ENCODE results near the gene YIF1A.
"Not testable (repeated sequence)": the region's sequence is repeated elsewhere in the genome, so short reads cannot be mapped to it uniquely, and the experiment has no call there.

The YIF1A gene

GRCh38 chr11:66311965-66312548 lies 23.1 kb upstream of the YIF1A start:
- peak; percentile 91 for DNase-seq (ENCODE audit: low read depth)

- DNase-seq (ENCODE audit: low read depth), result no peak
Measured at GRCh38 chr11:66311470-66311964, 22.6 kb upstream of the YIF1A start.

- not testable (repeated sequence) for DNase-seq (ENCODE audit: low read depth)
Measured at GRCh38 chr11:66310803-66311440, 22.0 kb upstream of the YIF1A start.

GRCh38 chr11:66310324-66310723 lies 21.4 kb upstream of the YIF1A start:
- DNase-seq (ENCODE audit: low read depth), result no peak

- DNase-seq (ENCODE audit: low read depth), result no peak
Measured at GRCh38 chr11:66309475-66309874, 20.5 kb upstream of the YIF1A start.

- no peak for DNase-seq (ENCODE audit: low read depth)
Measured at GRCh38 chr11:66302656-66303055, 13.7 kb upstream of the YIF1A start.

- no peak for DNase-seq (ENCODE audit: low read depth)
Measured at GRCh38 chr11:66299186-66299585, 10.2 kb upstream of the YIF1A start.

- no peak for DNase-seq (ENCODE audit: low read depth)
Measured at GRCh38 chr11:66297610-66298009, 8.7 kb upstream of the YIF1A start.

GRCh38 chr11:66294626-66295620 lies 6.0 kb upstream of the YIF1A start:
- DNase-seq (ENCODE audit: low read depth), result no peak

GRCh38 chr11:66293777-66294625 lies 5.1 kb upstream of the YIF1A start:
- no peak for DNase-seq (ENCODE audit: low read depth)

- DNase-seq (ENCODE audit: low read depth), result no peak
Measured at GRCh38 chr11:66293352-66293751, 4.4 kb upstream of the YIF1A start.

- DNase-seq (ENCODE audit: low read depth), result no peak
Measured at GRCh38 chr11:66292543-66293332, 3.8 kb upstream of the YIF1A start.

GRCh38 chr11:66291706-66292542 lies 3.0 kb upstream of the YIF1A start, which contains the start of gene TMEM151A:
Gene TMEM151A, plus strand, starts transcription at chr11:66291894. Its CDS starts 120 bp downstream, at chr11:66292014.
- no peak for DNase-seq (ENCODE audit: low read depth)

- no peak for DNase-seq (ENCODE audit: low read depth)
Measured at GRCh38 chr11:66291303-66291705, 2.4 kb upstream of the YIF1A start.

GRCh38 chr11:66290330-66290621 lies 1.3 kb upstream of the YIF1A start:
- no peak for DNase-seq (ENCODE audit: low read depth)

- no peak for DNase-seq (ENCODE audit: low read depth)
Measured at GRCh38 chr11:66289548-66290329, 796 bp upstream of the YIF1A start.

- no peak for DNase-seq (ENCODE audit: low read depth)
Measured at GRCh38 chr11:66287889-66288670, 863 bp downstream of the YIF1A start.

- DNase-seq (ENCODE audit: low read depth), result no peak
Measured at GRCh38 chr11:66287211-66287888, 1.6 kb downstream of the YIF1A start.

Measured in HS-27A (cell line).